Activated naive CD4-positive, alpha-beta T cell treated with anti-CD3 and anti-CD28 coated beads for 36 hours (primary cell): ENCODE measurements around the gene XXYLT1. TPM values are rescaled to one million over a fixed set of nuclear protein-coding genes. Genes with fewer than 3 reads are reported as not detected.

Experiments used
- CTCF ChIA-PET: fragments of 350-600 bp; sonication (Branson Sonifier 250); formaldehyde crosslinking; loops from one replicate; lab custom pipeline; 2021; ENCODE audit warnings: antibody characterized with exemption; lab: Charles Lee
- DNase-seq: peaks from one replicate; pipeline ENCODE4 v3.0.0-alpha.2; 2020
- H3K27ac Mint-ChIP-seq: one replicate; pipeline ENCODE4 v1.8.0; 2021; ENCODE audit warnings: mild to moderate bottlenecking, mixed read lengths
- H3K27me3 Mint-ChIP-seq: one replicate; pipeline ENCODE4 v1.8.0; 2021; ENCODE audit warnings: low read depth, mixed read lengths
- H3K36me3 Mint-ChIP-seq: one replicate; pipeline ENCODE4 v1.8.0; 2021; ENCODE audit warnings: low read depth, mixed read lengths
- H3K4me1 Mint-ChIP-seq: one replicate; pipeline ENCODE4 v1.8.0; 2021; ENCODE audit warnings: low read depth, mixed read lengths
- H3K4me3 Mint-ChIP-seq: one replicate; pipeline ENCODE4 v1.8.0; 2021; ENCODE audit warnings: mild to moderate bottlenecking, moderate library complexity, mixed read lengths
- H3K9me3 Mint-ChIP-seq: one replicate; pipeline ENCODE4 v1.8.0; 2021; ENCODE audit warnings: mixed read lengths
- intact Hi-C: fragments of 100-400 bp; cut with micrococcal nuclease; formaldehyde crosslinking; loops from one replicate; pipeline ENCODE4 v1.15.1; 2023
- microRNA-seq: library from miRNA; unstranded; fragments of <30 nt; microRNA quantifications from one replicate; pipeline ENCODE4 v1.2.0, GENCODE V29; 2022; ENCODE audit warnings: borderline microRNAs expressed, borderline replicate concordance
- total RNA-seq, 2 experiments: library from RNA; stranded (reverse); gene quantifications; one replicate each; pipeline ENCODE4 v1.2.3, GENCODE V29; 2021

The XXYLT1 gene
- total RNA-seq, 2 experiments from 2014 or later: 1.8 to 2.5 TPM

DNA sequence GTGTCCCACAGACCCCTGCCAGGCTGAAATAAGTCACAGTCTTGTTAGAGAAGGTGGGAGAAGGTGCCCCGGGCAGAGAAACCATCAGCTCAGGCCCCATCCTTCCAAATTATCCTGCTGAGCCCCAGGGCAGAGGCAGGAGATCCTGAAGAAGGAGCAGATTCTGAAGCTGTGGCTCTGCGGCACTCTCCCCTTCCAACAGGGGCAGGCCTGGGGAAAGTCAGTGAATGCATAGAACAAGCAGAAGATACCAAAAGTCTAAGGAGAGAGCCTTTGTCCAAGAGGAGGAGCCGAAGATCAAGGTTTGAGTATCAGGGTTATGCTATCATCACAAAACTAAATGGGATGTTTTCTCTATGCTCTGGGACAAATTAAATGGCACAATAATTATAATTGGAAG is 249.3 kb downstream of the XXYLT1 start:
- Mint-ChIP-seq H3K4me3 (no peak overlapping the region), H3K36me3 (no peaks in the 10 kb centered on the region), H3K27me3 (peaks cover 2% of the 10 kb centered on the region), H3K4me1 (no peaks in the 10 kb centered on the region), H3K27ac (no peak overlapping the region), H3K9me3 (no peaks in the 10 kb centered on the region)
- DNase-seq: no peak
- CTCF ChIA-PET: interaction anchor here (2.5 kb wide), 1 partner anchor 339 kb away, joined by 8 read pairs; no protein-coding TSS in a partner anchor
- intact Hi-C loops: no loop called here

DNA sequence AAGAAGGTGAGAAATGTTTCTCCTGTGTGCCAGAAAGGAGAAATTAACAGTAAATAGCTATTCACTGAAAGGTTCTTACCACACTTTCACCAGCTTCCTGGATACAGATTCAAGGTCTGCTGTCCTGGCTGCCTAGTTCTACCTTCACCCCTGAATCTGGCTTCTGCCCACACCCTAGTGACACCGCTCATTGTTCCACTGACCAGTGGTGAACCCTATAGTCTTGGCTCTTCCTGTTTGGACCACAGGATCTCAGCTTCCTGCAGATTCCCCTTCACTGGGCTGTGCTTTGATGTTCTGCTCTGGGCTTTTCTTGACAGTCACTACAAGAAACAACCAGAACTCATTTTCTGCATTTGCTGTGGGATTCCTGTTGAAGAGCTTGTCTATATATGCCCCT is 250.0 kb downstream of the XXYLT1 start:
- Mint-ChIP-seq H3K9me3 (no peaks in the 10 kb centered on the region), H3K27ac (no peak overlapping the region), H3K36me3 (no peaks in the 10 kb centered on the region), H3K27me3 (peaks cover 2% of the 10 kb centered on the region), H3K4me1 (no peaks in the 10 kb centered on the region), H3K4me3 (no peak overlapping the region)
- DNase-seq: no peak
- CTCF ChIA-PET: interaction anchor here (2.5 kb wide), 1 partner anchor 339 kb away, joined by 8 read pairs; no protein-coding TSS in a partner anchor
- intact Hi-C loops: no loop called here

DNA sequence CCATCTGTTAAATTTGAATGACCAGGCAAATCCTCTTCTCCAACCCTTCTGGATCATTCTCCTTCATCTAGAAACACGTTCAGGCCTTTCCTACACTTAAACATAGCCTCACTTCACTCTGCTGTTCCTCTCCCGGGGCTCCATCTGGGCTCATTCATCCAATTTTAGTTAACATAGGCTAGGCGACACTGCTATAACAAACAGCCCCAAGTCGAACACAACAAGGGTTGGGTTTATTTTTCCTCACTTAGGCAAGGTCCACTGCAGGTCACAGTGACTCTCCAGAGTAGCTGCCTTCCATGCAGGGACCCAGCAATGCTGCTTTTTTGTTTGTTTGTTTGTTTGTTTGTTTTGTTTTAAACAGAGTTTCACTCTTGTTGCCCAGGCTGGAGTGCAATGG is 250.8 kb downstream of the XXYLT1 start:
- CTCF ChIA-PET: interaction anchor here (0.5 kb wide), 1 partner anchor 33 kb away, joined by 3 read pairs; no protein-coding TSS in a partner anchor
- H3K36me3 Mint-ChIP-seq: no peaks in the 10 kb centered on the region

DNA sequence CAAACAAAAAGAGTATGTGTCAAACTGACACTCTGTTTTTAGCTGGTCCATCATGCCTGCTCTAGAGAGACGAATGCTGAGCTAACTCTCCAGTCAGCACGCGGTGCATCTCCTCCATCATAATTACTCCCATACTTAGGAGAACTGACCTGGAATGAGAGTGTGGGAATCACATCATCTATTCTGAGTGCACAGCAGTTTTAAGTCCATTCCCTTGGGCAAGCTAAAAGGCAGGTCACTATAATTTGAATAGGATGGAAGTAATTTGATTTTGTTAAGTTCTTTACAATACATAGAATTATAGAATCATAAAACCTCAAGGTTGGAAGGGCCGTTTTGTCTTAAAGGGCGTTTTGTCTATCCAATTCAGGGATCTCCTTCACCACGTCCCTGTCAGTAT is 251.6 kb downstream of the XXYLT1 start:
- Mint-ChIP-seq H3K27ac (no peak overlapping the region), H3K4me1 (peaks cover 5% of the 10 kb centered on the region), H3K9me3 (no peaks in the 10 kb centered on the region), H3K27me3 (peaks cover 2% of the 10 kb centered on the region), H3K4me3 (no peak overlapping the region), H3K36me3 (no peaks in the 10 kb centered on the region)
- intact Hi-C loops: no loop called here
- no peak for DNase-seq
- CTCF ChIA-PET: no interaction called here

More for the DNA sequence above, 250.8 kb downstream of the XXYLT1 start:
- Mint-ChIP-seq H3K4me1 (no peaks in the 10 kb centered on the region), H3K27me3 (peaks cover 2% of the 10 kb centered on the region), H3K9me3 (no peaks in the 10 kb centered on the region), H3K27ac (no peak overlapping the region), H3K4me3 (no peak overlapping the region)
- DNase-seq: no peak
- intact Hi-C loops: no loop called here

Small RNA genes within 50 kb of the gene (microRNA-seq; reads per million reads assigned to microRNA genes)
- not detected for gene MIR3137

Other genes starting within 250 kb of the XXYLT1 start
- 10 to 100 TPM; 37.9 to 42.1 TPM for gene ACAP2, start 171.9 kb upstream of the XXYLT1 start, total RNA-seq